Activated CD8-positive, alpha-beta T cell treated with anti-CD3 and anti-CD28 coated beads, Interleukin-2, amount 10 ng/mL, durations not matched to agents 7 days and 5 days (primary cell): ENCODE results near the gene IRF9. TPM values are rescaled to one million over a fixed set of nuclear protein-coding genes. Genes with fewer than 3 reads are reported as not detected.

Experiments used
- ATAC-seq: fragments of 150-1000 bp; cut with Tn5 transposase; one replicate; pipeline ENCODE4 v1.10.0; 2021; ENCODE audit warnings: moderate library complexity
- CTCF ChIA-PET: fragments of 350-600 bp; sonication (Branson Sonifier 250); formaldehyde crosslinking; loops from one replicate; lab custom pipeline; 2021; ENCODE audit warnings: antibody characterized with exemption; lab: Charles Lee
- POLR2A ChIA-PET: fragments of 350-600 bp; sonication (Branson Sonifier 250); formaldehyde crosslinking; loops from one replicate; lab custom pipeline; 2021; ENCODE audit warnings: antibody characterized with exemption; lab: Charles Lee
- DNase-seq: peaks from one replicate; pipeline ENCODE4 v3.0.0-alpha.2; 2020
- H3K27ac Mint-ChIP-seq: one replicate; pipeline ENCODE4 v1.8.0; 2021; ENCODE audit warnings: mild to moderate bottlenecking, mixed read lengths
- H3K27me3 Mint-ChIP-seq: one replicate; pipeline ENCODE4 v1.8.0; 2021; ENCODE audit warnings: low read depth, mixed read lengths
- H3K36me3 Mint-ChIP-seq: one replicate; pipeline ENCODE4 v1.8.0; 2021; ENCODE audit warnings: low read depth, mixed read lengths
- H3K4me1 Mint-ChIP-seq: one replicate; pipeline ENCODE4 v1.8.0; 2021; ENCODE audit warnings: low read depth, mixed read lengths
- H3K4me3 Mint-ChIP-seq: one replicate; pipeline ENCODE4 v1.8.0; 2021; ENCODE audit warnings: mild to moderate bottlenecking, mixed read lengths
- H3K9me3 Mint-ChIP-seq: one replicate; pipeline ENCODE4 v1.8.0; 2022; ENCODE audit warnings: mixed read lengths; ENCODE audit not compliant: insufficient read depth
- total RNA-seq, 2 experiments: library from RNA; stranded (reverse); gene quantifications; one replicate each; pipeline ENCODE4 v1.2.3, GENCODE V29; 2021

Gene IRF9
- total RNA-seq, 2 experiments from 2014 or later: 221 to 242 TPM

DNA sequence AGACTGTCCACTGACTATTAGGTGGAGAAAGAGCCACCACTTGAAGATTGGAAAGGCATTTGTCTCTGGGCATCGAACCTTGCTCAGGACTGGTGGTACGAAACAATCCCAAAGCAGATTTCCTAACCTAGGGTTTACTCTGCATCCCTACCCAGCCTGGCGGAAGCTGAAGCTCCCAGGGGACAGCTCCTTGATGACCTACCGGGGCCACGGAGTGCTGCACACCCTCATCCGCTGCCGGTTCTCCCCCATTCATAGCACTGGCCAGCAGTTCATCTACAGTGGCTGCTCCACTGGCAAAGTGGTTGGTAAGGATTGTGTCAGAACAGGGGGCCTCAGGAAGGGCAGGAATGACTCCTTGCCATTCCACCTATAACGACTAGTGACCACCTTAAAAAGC lies 39.9 kb upstream of the IRF9 start:
- H3K9me3 Mint-ChIP-seq: no peaks in the 10 kb centered on the region
- peaks cover 18% of the 10 kb centered on the region for H3K4me1 Mint-ChIP-seq
- POLR2A ChIA-PET: interaction anchor here (1.5 to 2.0 kb wide), 3 partner anchors 11 to 40 kb away, joined by 5 read pairs; partner anchors contain the start of gene IRF9
- H3K27me3 Mint-ChIP-seq: no peaks in the 10 kb centered on the region
- ATAC-seq (no peak), DNase-seq (no peak)
- H3K36me3 Mint-ChIP-seq: peaks cover 57% of the 10 kb centered on the region
- H3K4me3 Mint-ChIP-seq: no peak overlapping the region
- CTCF ChIA-PET: interaction anchor here (1.6 kb wide), 1 partner anchor 13 kb away, joined by 4 read pairs; no protein-coding TSS in a partner anchor
- no peak overlapping the region for H3K27ac Mint-ChIP-seq

- Mint-ChIP-seq H3K36me3 (peaks cover 46% of the 10 kb centered on the region), H3K9me3 (no peaks in the 10 kb centered on the region), H3K27me3 (no peaks in the 10 kb centered on the region), H3K4me1 (peaks cover 8% of the 10 kb centered on the region), H3K27ac (no peak overlapping the region), H3K4me3 (no peak overlapping the region)
- DNase-seq (no peak), ATAC-seq (peak; percentile 27)
- CTCF ChIA-PET: interaction anchor here (0.7 to 1.5 kb wide), 3 partner anchors 9 to 19 kb away, joined by 3 to 4 read pairs (median 3); partner anchors contain the start of gene EMC9
- POLR2A ChIA-PET: interaction anchor here (1.9 to 4.1 kb wide), 3 partner anchors 10 to 39 kb away, joined by 5 to 17 read pairs (median 5); partner anchors contain the start of genes IRF9 and PSME1
These were observed 38.6 kb upstream of the IRF9 start for GRCh38 chr14:24122416-24122815.

DNA sequence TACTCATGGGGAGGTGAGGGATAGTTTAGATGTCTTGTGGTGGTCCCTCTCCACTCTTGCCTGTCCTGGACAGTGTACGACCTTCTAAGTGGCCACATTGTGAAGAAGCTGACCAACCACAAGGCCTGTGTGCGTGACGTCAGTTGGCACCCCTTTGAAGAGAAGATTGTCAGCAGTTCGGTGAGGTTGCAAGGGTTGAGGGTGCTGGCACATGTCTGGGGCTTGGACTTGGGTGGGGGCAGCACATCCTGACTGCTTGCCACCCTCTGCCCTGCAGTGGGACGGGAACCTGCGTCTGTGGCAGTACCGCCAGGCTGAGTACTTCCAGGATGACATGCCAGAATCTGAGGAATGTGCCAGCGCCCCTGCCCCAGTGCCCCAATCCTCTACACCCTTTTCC lies 38.2 kb upstream of the IRF9 start:
- DNase-seq (no peak), ATAC-seq (no peak)
- Mint-ChIP-seq H3K4me3 (no peak overlapping the region), H3K9me3 (no peaks in the 10 kb centered on the region), H3K27me3 (no peaks in the 10 kb centered on the region), H3K4me1 (peaks cover 5% of the 10 kb centered on the region), H3K27ac (no peak overlapping the region), H3K36me3 (peaks cover 42% of the 10 kb centered on the region)
- POLR2A ChIA-PET: interaction anchor here (4.1 kb wide), 1 partner anchor 13 kb away, joined by 17 read pairs; the partner anchor contains the start of gene PSME1
- CTCF ChIA-PET: interaction anchor here (0.6 to 2.2 kb wide), 3 partner anchors 8 to 91 kb away, joined by 3 to 6 read pairs (median 3); partner anchors contain the start of genes DCAF11, EMC9 and NRL

- CTCF ChIA-PET: interaction anchor here (0.6 to 2.2 kb wide), 3 partner anchors 9 to 90 kb away, joined by 3 to 6 read pairs (median 3); partner anchors contain the start of genes DCAF11, EMC9 and NRL
- Mint-ChIP-seq H3K36me3 (peaks cover 33% of the 10 kb centered on the region), H3K4me3 (no peak overlapping the region), H3K27ac (peak overlapping the region; percentile 3), H3K27me3 (no peaks in the 10 kb centered on the region), H3K9me3 (no peaks in the 10 kb centered on the region), H3K4me1 (peaks cover 5% of the 10 kb centered on the region)
- no peak for DNase-seq
- POLR2A ChIA-PET: interaction anchor here (1.7 to 4.8 kb wide), 3 partner anchors 9 to 23 kb away, joined by 6 to 26 read pairs (median 17); partner anchors contain the start of genes DCAF11, NRL, PSME1 and PSME2
- ATAC-seq: no peak
These were observed 37.3 kb upstream of the IRF9 start for GRCh38 chr14:24123424-24124417.

DNA sequence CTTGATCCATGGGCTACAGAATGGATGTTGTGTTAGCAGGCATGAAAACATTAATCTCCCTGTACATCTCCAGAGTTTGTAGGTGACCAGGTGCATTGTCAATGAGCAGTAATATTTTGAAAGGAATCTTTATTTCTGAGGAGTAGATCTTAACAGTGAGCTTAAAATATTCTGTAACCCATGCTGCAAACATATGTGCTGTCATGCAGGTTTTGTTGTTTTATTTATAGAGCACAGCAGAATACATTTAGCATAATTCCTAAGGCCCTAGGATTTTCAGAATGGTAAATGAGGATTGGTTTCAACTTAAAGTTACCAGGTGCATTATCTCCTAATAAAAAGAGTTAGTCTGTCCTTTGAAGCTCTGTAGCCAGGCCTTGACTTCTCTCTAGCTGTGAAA lies 34.1 kb upstream of the IRF9 start:
- DNase-seq (no peak), ATAC-seq (no peak)
- no peak overlapping the region for H3K4me3 Mint-ChIP-seq
- ChIA-PET CTCF (interaction anchor here (0.9 to 3.2 kb wide), 6 partner anchors 9 to 87 kb away, joined by 3 to 8 read pairs (median 6); partner anchors contain the start of genes DCAF11, IRF9, NRL and PSME1), POLR2A (interaction anchor here (1.4 to 4.8 kb wide), 4 partner anchors 9 to 34 kb away, joined by 3 to 26 read pairs (median 6); partner anchors contain the start of genes DCAF11, IRF9, NRL and PSME1)
- H3K9me3 Mint-ChIP-seq: no peaks in the 10 kb centered on the region
- H3K27ac Mint-ChIP-seq: no peak overlapping the region
- H3K36me3 Mint-ChIP-seq: peaks cover 12% of the 10 kb centered on the region
- no peaks in the 10 kb centered on the region for H3K27me3 Mint-ChIP-seq
- peaks cover 12% of the 10 kb centered on the region for H3K4me1 Mint-ChIP-seq

DNA sequence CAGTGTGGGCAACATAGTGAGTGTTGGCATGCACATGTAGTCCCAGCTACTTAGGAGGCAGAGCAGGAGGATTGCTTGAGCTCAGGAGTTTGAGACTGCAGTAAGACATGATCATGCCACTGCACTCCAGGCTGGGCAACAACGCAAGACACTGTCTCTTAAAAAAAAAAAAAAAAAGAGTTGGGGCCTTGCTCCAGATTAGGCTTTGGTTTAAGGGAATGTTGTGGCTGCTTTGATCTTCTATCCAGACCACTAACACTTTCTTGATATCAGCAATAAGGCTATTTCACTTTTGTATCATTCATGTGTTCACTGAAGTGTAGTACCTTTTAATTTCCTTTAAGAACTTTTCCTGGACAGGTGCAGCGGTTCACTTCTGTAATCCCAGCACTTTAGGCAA lies 33.4 kb upstream of the IRF9 start:
- H3K4me1 Mint-ChIP-seq: peaks cover 19% of the 10 kb centered on the region
- ChIA-PET CTCF (interaction anchor here (0.9 to 3.2 kb wide), 5 partner anchors 9 to 86 kb away, joined by 3 to 8 read pairs (median 5); partner anchors contain the start of genes DCAF11, IRF9, NRL and PSME1), POLR2A (interaction anchor here (1.6 to 4.8 kb wide), 2 partner anchors 13 to 19 kb away, joined by 5 to 26 read pairs; partner anchors contain the start of genes DCAF11, NRL and PSME2)
- H3K4me3 Mint-ChIP-seq: no peak overlapping the region
- no peak overlapping the region for H3K27ac Mint-ChIP-seq
- H3K27me3 Mint-ChIP-seq: no peaks in the 10 kb centered on the region
- DNase-seq (no peak), ATAC-seq (no peak)
- no peaks in the 10 kb centered on the region for H3K9me3 Mint-ChIP-seq
- H3K36me3 Mint-ChIP-seq: peaks cover 9% of the 10 kb centered on the region

DNA sequence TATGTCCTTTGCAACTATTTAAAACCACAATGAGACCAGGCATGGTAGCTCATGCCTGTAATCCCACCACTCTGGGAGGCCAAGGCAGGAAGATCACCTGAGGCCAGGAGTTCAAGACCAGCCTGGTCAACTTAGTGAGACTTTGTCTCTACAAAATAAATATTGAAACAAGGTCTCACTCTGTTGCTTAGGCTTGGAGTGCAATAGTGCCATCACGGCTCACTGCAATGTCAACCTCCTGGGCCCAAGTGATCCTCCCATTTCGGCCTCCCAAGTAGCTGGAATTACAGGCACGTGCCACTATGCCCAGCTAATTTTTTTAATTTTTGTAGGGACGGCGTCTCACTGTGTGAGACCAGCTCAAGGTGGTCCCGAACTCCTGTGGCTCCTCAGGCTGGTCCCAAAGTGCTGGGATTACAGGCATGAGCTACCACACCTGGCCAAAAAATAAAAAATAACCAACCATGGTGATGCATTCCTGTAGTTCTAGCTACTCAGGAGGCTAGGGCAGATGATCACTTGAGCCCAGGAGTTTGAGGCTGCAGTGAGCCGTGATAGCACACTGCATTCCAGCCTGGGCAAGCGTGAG lies 31.6 kb upstream of the IRF9 start:
- Mint-ChIP-seq H3K4me1 (peaks cover 24% of the 10 kb centered on the region), H3K36me3 (peaks cover 2% of the 10 kb centered on the region), H3K27me3 (no peaks in the 10 kb centered on the region), H3K9me3 (no peaks in the 10 kb centered on the region), H3K27ac (no peak overlapping the region), H3K4me3 (no peak overlapping the region)
- CTCF ChIA-PET: interaction anchor here (0.8 to 2.0 kb wide), 3 partner anchors 12 to 179 kb away, joined by 3 to 5 read pairs (median 4); partner anchors contain the start of genes DCAF11, EMC9 and NRL
- DNase-seq: no peak
- ATAC-seq: no peak
- POLR2A ChIA-PET: no interaction called here

DNA sequence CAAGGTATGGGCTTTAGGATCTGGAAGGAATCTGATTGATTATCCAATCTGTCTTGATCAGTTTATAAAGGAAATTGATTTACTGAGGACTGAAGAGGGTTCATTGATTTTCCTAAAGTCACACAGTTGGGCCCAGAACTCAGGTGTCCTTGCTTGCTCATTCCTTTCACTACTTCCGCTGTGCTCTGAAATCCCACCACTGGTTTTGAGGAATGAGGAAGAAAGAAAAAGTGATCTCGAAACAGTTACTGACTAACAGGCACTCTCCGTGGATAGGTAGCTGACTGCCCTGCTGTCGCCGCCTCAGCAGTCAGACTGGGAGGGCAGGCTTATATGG lies 30.7 kb upstream of the IRF9 start, which contains the start of gene FITM1:
FITM1 (plus strand) TSS at position 280 of the 337 bp plus-strand sequence. CDS start 905 bp downstream, outside the sequence.
- Mint-ChIP-seq H3K36me3 (peaks cover 2% of the 10 kb centered on the region), H3K9me3 (no peaks in the 10 kb centered on the region), H3K27me3 (no peaks in the 10 kb centered on the region), H3K27ac (peak within 1 kb of the TSS; percentile 67), H3K4me1 (peaks cover 29% of the 10 kb centered on the region), H3K4me3 (no peak within 1 kb of the TSS)
- DNase-seq (no peak), ATAC-seq (no peak)
- POLR2A ChIA-PET: interaction anchor here (0.6 to 8.7 kb wide), 3 partner anchors 14 to 1249 kb away, joined by 4 to 119 read pairs (median 6); partner anchors contain the start of genes DCAF11, NRL and RNF31
- CTCF ChIA-PET: interaction anchor here (2.0 kb wide), 1 partner anchor 15 kb away, joined by 5 read pairs; the partner anchor contains the start of genes DCAF11 and NRL

- no peak for DNase-seq
- Mint-ChIP-seq H3K4me1 (peaks cover 31% of the 10 kb centered on the region), H3K36me3 (peaks cover 2% of the 10 kb centered on the region), H3K9me3 (no peaks in the 10 kb centered on the region), H3K27me3 (no peaks in the 10 kb centered on the region), H3K4me3 (no peak overlapping the region), H3K27ac (peak overlapping the region; percentile 67)
- POLR2A ChIA-PET: interaction anchor here (0.6 to 8.7 kb wide), 4 partner anchors 14 to 1250 kb away, joined by 4 to 119 read pairs (median 12); partner anchors contain the start of genes DCAF11, IRF9, NRL and RNF31
- ATAC-seq: no peak
- CTCF ChIA-PET: interaction anchor here (1.1 to 2.0 kb wide), 3 partner anchors 10 to 22 kb away, joined by 4 to 6 read pairs (median 5); partner anchors contain the start of genes DCAF11, EMC9 and NRL
These were observed 30.1 kb upstream of the IRF9 start for GRCh38 chr14:24130717-24131548.

DNA sequence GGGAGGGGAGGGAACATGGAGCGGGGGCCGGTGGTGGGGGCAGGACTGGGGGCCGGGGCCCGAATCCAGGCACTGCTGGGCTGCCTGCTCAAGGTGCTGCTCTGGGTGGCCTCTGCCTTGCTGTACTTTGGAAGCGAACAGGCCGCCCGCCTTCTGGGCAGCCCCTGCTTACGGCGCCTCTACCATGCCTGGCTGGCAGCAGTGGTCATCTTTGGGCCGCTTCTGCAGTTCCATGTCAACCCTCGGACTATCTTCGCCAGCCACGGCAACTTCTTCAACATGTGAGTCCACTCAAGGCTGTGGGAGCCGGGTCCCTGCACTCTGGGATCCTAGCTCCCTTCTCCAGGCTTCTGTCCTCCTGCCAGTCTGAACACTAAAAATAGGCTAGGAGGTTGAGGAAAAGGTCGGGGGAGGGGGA lies 29.5 kb upstream of the IRF9 start:
- POLR2A ChIA-PET: interaction anchor here (1.6 to 8.7 kb wide), 3 partner anchors 15 to 29 kb away, joined by 6 to 119 read pairs (median 17); partner anchors contain the start of genes DCAF11, IRF9, NRL and RNF31
- H3K27ac Mint-ChIP-seq: peak overlapping the region; percentile 83
- DNase-seq (no peak), ATAC-seq (no peak)
- no peaks in the 10 kb centered on the region for H3K9me3 Mint-ChIP-seq
- peaks cover 4% of the 10 kb centered on the region for H3K36me3 Mint-ChIP-seq
- CTCF ChIA-PET: interaction anchor here (1.1 to 2.3 kb wide), 4 partner anchors 10 to 74 kb away, joined by 3 to 9 read pairs (median 5); partner anchors contain the start of gene EMC9
- H3K4me3 Mint-ChIP-seq: no peak overlapping the region
- no peaks in the 10 kb centered on the region for H3K27me3 Mint-ChIP-seq
- peaks cover 31% of the 10 kb centered on the region for H3K4me1 Mint-ChIP-seq
